G401 (cell line): ENCODE data around the gene TRERF1. TPM values are rescaled to one million over a fixed set of nuclear protein-coding genes. Genes with fewer than 3 reads are reported as not detected.
"Not testable (repeated sequence)": the region's sequence is repeated elsewhere in the genome, so short reads cannot be mapped to it uniquely, and the experiment has no call there.

Source experiments
- DNase-seq: peaks from one replicate; pipeline ENCODE4 v3.0.0-alpha.2; 2015; ENCODE audit warnings: low spot score
- in situ Hi-C: cut with HindIII; loops from 2 replicates; pipeline ENCODE4 v1.10.0; 2016; ENCODE audit warnings: low sequenced_read_pairs, mixed read lengths
- total RNA-seq: library from RNA; depleted of rRNA; stranded (reverse); fragments of >200 nt; shearing (Covaris generic); gene quantifications from 2 replicates; pipeline ENCODE4 v1.2.3, GENCODE V29; 2014

Gene TRERF1
- total RNA-seq, 1 experiment from 2014 or later: 3.8 TPM

DNA sequence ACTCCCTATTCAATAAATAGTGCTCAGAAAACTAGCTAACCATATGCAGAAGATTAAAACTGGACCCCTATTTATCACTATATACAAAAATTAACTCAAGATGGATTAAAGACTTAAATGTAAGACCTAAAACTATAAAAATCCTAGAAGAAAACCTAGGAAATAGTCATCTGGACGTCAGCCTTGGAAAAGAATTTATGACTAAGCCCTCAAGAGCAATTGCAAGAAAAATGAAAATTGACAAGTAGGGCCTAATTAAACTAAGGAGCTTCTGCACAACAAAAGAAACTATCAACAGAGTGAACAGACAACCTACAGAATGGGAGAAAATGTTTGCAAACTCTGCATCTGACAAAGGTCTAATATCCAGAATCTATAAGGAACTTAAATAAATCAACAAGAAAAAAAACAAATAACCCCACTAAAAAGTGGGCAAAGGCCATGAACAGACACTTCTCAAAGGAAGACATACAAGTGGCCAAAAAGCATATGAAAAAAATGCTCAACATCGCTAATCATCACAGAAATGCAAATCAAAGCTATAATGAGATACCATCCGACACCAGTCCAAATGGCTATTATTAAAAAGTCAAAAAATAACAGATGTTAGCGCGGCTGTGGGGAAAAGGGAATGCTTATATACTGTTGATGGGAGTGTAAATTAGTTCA is 126.9 kb downstream of the TRERF1 start:
- DNase-seq, in situ Hi-C loops: not testable (repeated sequence)

DNA sequence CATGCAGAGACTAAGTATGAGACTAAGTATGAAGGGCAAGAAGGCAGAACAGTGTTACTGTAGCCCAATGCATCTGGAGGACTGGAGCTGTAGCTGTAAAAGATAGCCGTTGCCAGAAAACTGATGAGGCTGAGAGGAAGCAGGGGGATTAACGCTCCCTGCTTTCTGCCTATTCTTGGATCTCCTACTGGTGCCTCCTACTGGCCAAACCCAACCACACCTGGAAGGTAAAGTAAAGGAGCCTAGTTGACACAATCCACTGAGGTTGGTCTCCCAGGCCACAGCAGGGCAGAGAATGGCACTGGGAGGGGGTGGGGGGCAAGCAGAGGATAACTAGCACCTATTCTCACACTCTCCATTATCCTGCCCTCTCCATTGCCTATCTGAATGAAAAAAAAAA is 129.1 kb downstream of the TRERF1 start:
- no peak for DNase-seq
- in situ Hi-C loops: no loop called here

DNA sequence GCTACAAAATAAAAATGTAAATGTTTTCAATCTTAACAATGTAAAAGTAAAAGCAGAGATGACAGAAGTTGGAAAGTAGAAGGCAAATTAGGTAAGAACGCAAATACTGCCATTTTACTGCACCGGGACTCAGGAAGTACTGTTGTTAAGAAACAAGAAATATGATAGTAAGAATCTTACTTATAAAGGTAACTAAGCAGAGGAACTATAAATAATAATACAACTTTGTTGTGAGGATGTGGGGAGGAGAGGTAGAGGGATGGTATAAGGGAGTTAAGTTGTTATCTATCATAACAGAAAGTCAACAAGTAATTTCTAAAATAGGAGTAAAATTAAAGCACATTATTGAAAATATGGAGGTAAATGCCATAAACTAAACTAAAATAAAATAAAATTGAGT is 129.8 kb downstream of the TRERF1 start:
- no peak for DNase-seq
- in situ Hi-C loops: no loop called here

DNA sequence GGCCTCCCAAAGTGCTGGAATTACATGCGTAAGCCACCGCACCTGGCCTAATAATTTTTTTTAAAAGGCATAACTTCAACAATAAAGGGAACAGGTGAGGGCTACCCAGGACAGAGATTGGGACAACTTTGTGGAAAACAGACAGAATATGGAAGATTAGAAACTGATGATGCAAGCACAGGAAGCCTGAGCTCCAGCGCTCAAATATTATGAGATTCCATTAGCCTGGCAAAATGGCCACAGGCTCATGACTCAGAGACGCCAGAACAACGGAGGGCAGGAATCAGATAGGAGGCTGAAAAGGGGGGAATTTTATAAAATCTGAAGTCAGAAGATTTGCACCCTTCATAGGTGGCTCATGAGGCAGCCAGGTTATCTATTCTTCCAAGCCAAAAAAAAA is 131.0 kb downstream of the TRERF1 start:
- DNase-seq: no peak
- in situ Hi-C loops: no loop called here

DNA sequence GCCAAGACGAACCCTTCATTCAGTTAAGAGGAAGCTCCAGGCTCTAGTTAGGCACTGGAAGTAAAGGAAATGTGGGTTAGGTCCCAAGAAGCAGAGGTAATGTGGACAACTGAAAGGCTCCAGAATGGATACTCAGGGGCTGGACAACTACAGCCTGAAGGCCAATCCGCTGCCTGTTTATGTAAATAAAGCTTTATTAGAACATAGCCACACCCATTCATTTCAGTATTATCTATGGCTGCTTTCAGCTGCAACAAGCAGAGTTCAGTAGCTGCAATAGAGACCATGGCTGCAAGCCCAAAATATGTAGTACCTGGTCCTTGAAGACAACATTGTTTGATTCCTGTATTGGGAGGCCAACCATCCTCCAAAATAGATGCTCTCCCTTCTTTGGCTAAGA is 133.2 kb downstream of the TRERF1 start:
- no peak for DNase-seq
- in situ Hi-C loops: no loop called here

DNA sequence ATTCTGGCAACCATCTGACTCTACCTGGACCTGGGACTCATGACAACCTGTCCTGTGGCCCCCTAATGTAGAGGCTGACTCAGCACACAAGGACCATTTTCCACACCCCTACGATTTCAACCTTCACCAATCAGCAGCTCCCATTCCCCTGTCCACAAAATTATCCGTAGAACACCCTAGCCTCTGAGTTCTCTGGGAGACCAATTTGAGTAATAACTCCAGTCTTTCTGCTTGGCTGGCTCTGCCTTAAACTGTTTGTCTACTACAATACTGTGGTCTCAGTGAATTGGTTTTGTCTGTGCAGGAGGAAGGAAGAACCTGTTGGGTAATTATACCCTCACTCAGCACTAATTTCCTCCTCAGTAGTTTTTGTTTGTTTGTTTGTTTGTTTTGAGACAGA is 134.7 kb downstream of the TRERF1 start:
- in situ Hi-C loops: no loop called here
- no peak for DNase-seq

DNA sequence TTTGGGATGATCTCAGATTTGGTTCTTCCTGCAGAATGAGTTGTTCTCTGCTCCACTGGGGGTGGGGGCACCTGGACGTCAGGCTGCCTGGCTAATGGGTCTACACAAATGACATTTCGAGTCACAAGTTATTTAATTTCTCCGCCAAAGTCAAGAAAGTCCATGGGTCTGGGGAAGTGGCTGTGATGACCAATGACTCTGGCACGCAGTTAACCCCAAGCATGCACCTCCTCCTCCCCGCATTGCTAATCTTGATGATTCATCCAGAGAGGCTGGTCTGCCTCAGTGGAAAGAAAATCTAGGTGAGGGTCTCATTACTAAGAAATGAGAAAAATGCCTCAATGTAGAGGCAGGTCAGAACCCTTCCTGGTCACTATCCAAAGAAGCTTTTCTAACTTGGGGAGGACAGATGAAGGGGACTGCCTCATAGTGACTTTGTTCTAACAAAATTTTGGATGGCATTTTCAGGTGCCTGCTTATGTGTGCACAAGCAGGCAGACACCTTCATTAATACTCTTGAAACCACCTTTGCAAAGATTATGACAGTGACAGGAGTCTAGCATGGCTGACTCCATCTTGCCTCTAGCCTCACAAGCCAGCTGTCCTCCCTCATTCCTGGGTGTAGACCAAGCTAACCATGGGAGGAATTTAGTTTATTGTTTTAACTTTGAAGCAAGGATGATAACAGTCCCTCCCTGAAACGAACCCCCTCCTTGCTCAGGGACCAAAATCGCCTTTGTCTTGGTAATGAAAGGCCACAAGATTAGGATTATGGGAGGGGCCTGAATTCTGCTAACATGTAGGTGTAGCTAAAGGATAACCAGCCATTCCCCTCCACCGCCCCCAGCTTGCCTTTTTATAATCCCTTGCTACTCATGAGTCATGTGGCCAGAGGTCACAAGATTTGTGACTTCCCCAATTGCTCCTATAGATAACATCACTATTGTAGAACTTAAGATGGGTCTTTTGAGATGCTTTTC is 135.4 kb downstream of the TRERF1 start:
- DNase-seq: no peak
- in situ Hi-C loops: no loop called here

DNA sequence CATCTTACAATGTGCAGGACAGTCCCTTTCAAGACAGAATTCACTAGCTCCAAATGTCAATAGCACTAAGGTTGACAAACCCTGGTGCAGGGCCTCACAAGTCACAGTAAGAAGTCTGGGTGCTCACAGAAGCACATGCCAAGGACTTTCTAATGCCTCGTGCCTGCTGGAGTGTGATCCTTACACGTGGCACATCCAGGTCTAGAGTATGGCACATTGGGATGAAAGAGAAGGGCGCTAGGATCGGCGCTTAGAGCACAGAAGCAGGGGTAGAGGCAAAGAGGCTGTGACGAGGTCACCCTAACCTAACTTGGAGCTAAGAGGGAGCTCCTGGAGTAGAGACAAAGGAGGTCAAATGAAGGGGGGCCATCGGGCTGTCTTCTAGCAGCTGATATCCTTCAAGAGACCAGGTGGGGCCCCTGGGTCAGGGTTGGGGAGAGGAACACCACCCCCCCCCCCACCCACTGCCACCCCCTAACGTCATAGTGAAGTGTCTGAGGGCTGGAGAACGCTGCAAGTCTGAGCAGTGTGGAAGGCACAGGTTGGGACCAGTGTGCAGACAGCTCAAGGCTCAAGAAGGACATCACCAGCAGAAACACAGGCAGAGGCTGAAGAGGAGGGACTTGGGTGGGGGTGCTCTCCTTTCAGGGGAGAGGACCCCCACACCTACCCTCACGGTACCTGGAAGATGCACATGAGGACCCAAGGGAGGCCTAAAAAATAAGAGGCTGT is 136.3 kb downstream of the TRERF1 start:
- in situ Hi-C loops: no loop called here

DNA sequence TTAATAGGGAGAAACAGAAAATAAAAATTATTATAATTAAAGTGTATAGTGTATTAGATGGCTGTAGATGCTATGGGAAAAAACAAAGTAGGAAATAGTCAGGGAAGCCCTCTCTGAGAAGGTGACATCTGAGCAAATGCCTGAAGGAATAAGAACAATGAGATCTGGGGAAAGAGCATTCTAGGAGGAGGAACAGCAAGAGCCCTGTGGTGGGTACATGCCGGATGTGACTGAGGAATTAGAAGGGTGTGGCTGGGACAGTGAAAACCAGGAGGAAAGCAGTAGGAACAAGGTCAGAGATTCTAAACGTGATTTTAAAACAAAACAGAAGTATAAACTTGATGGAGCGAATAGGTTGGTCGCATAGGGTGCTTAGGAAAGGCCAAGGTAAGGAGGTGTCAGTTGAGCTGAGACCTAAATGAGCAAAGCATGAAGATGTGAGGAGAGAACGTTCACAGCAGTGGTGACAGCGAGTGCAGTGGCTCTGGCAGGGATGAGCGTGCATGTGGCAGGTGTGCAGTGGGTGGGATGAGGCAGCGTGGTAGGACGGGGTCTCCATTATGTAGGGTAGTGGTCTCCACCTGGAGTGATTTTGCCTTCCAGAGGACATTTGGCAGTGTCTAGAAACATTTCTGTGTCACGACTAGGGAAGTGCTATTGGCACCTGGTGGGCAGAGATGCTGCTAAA is 137.0 kb downstream of the TRERF1 start:
- no peak for DNase-seq
- in situ Hi-C loops: no loop called here

More for the DNA sequence above, 136.3 kb downstream of the TRERF1 start:
- DNase-seq: no peak

DNA sequence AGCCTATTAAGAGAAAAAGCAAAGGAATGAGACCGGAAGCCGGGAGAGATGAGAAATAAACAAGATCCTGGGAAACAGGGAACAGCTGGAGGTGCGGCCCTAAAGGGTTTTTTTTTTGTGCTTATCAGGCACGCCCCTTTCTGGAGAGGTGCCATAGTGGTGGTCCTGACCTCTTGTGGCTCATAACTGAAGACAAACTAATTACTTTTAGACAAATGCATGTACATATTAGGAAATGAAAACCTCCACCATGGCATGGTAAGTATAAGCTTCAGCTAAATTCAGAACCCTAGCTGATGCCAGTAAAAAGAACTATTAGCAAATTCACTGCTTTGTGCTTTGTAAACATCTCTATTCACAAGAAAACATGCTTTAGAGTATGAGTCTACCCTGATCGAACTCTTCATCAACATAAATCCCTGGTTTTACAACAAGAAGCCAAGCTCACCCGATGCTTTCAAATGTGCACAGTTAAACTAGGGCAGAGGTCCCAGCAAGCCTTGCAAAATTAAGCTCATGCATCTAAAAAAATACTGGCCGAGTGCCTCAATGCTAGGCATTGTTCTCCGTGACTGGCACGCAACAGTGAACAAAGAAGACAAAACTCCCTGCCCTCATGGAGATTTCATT is 137.7 kb downstream of the TRERF1 start:
- DNase-seq: peak; percentile 24
- in situ Hi-C loops: no loop called here

DNA sequence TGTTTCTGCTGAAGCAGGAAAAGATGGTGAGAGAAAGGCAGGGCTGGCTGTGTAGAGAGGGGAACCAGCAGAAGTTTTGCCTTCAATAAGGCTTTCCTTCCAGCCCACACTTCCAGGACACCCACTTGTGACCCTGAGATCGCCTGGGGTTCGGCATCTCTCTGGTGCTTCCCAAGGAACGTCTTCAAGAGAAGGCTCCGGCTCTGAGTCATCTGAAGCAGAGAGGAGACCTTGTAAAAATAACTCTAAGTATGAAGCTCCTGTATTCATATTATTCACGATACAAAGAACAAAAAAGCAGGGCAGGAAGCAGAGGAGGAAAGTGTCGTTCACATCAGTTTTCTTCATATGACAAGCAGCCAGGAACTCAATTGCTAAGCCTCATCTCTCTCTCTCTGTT is 138.7 kb downstream of the TRERF1 start:
- in situ Hi-C loops: no loop called here
- DNase-seq: no peak

DNA sequence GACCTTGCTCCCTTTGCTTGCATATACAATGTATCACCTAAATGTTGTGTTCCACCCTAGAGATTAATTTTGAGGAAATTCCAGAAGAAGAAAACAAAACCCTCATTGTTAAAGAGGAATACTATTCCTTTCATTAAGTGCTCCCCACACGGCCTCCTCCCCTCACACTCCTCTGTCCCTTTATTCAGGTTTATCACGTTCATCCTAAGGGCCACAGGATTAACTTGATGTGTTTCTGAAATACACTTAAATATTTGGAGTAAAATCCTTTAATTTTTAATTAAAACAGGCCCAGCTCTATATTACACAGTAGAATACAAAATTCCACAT is 144.6 kb downstream of the TRERF1 start:
- no peak for DNase-seq
- in situ Hi-C loops: no loop called here

DNA sequence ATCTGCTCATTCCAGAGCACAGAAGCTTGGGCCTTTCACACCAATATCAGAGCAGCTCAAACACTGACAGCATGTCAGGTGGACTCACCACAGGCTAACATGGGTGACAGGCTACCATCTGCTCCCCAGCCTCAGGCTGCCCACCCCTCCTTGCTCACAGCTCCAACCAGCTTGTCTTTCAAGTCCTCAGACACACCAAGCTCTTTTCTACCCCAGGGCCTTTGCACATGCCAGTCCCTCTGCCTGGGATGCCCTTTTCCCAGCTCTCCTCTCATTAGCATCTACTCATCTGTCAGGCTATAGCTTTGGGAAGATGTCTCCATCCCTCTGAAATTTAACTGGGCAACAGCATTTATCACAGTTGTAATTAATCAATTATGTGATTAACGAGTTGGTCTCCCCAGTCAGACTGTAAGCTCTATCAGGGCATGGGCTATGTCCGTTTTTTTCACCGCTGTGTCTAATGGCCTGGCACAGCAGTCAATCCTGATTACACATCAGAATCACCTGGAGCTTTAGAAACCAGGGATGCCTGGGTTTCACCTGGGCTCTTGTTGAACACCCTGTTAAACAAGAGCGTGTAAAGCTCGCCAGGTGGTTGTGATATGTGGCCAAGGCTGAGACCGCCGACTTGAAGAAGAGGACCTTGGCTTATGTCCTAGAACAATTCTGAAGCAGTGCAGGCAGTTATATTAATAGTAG is 145.1 kb downstream of the TRERF1 start:
- in situ Hi-C loops: no loop called here
- no peak for DNase-seq

DNA sequence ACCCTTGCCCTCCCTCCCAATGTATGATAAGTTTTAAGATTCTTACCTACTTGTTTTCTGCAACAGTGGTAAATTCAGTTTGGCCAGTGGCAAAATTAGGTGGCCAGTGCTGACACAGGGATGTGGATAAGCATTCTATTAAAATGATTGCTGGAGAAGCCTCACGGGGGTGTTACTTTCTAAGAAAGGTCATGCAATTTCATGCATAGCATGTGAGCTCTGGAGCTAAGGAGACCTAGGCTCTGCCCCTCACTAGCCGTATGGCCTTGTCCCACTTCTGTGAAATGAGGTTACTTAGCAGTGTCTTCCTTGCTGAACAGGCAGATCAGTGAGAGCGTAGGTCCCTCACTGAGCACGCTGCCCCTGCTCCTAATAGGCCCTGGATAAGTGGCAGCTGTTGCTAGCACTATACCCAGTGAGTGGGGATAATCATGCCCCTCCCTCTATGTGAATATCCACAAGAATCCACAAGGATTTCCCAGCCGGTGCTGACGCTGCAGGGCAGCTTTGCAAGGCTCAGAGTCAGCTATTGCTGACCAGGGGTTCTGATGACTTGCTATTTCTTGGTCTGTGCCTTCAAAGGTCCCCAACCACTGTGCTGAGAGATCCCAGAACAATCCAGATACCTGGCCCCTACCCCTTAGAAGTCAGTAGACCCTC is 147.5 kb downstream of the TRERF1 start:
- in situ Hi-C loops: no loop called here
- no peak for DNase-seq

DNA sequence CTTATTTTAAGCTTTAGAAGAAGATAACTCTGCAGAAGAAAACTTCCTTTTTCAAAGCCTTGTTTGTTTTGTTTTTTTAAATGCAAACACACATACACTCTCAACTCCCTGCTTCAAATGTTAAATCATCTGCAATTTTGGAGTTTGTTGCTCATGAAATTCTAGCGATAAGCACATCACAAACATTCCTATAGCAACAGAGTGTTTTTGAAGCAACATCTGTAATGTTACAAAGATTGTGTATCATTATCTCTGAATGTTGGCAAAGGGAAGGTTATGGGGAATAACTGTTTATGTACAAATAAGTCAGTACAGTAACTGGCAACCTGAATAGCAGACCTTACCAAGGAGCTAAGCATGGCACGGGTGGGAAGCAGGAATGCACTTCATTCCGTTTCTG is 149.3 kb downstream of the TRERF1 start:
- DNase-seq: no peak
- in situ Hi-C loops: no loop called here

DNA sequence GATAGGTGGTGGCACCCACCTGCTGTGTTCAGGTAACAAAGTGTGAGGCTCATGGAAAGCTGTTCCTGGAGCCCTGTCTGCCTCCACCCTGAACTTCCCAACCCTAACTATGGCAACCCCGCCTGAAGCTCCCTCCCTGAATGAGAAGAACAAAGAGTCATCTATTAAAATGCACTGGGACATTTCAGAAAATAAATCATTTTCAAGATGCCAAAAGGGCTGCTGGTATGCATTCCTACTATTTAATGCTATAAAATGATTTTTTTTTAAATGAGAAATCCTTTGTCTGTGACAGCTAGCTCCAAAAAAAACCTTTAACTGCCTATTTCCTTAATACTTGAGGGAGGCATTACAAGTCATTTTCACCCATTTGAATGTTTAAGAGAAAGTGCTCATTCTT is 149.7 kb downstream of the TRERF1 start:
- no peak for DNase-seq
- in situ Hi-C loops: no loop called here

DNA sequence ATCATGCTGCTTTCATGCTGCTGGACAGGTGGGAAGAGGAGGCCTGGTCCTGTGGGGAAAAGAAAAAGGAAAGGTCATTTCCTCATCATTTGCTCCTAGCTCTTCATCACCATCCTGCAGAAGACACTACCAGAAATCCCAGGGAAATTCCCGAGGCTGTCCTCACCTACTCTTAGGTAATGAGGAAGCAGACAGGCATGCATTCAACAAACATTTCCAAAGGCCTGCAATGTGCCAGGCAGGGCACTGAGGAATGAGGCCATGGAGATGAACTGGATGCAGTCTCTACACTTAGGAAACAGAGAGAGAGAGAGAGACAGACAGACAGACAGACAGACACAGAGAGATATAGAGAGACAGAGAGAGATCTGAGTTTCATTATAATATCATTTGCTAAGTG is 151.0 kb downstream of the TRERF1 start:
- in situ Hi-C loops: no loop called here
- no peak for DNase-seq

DNA sequence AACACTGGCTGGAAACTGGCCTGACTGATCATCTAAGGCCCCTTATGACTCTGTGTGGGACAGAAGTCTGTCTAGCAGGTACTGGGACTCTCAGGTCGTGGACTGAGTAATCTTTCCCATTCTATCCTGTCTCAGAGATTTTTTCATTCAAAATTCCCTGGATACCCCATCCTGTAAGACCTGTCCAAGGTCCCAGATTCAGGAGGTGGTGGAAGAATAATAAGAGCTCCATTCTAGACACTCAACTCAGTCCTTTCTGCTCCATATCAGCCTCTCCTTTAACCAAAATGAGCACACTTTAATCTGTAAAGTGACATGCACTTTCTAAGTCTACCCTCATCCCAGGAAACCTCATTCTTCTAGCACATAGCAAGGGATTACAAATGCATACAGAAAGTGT is 151.5 kb downstream of the TRERF1 start:
- in situ Hi-C loops: no loop called here
- no peak for DNase-seq
